IMR-90 (cell line): ENCODE data around the gene CALR3. TPM values are rescaled to one million over a fixed set of nuclear protein-coding genes. Genes with fewer than 3 reads are reported as not detected.

Source experiments
- ATAC-seq: fragments of 200-7000 bp; cut with Tn5 transposase; 2 replicates; pipeline ENCODE4 v1.9.1; 2020; ENCODE audit warnings: low read depth, mild to moderate bottlenecking, moderate library complexity
- BruUV-seq: library from RNA; stranded (reverse); fragments of 400-500 nt; replicated peaks from 2 replicates; lab custom pipeline; 2021; lab: Mats Ljungman, UMichigan
- CTCF ChIA-PET: fragments of 300-600 bp; formaldehyde crosslinking; extraction: SDS; loops from one replicate; lab custom pipeline; 2021; ENCODE audit warnings: antibody characterized with exemption; lab: Yijun Ruan, JAX
- POLR2A ChIA-PET: fragments of 300-600 bp; sonication (Branson Sonifier 250); formaldehyde crosslinking; loops from one replicate; lab custom pipeline; 2022; ENCODE audit warnings: antibody characterized with exemption; ENCODE audit not compliant: unreplicated experiment; lab: Charles Lee
- DNase-seq: peaks from one replicate; pipeline ENCODE4 v3.0.0; 2013
- H2AFZ ChIP-seq: replicated peaks from 2 replicates; pipeline ENCODE3; 2013; ENCODE audit warnings: low read length, mild to moderate bottlenecking; ENCODE audit not compliant: poor library complexity
- H2AK5ac ChIP-seq: 2 replicates; pipeline ENCODE4 v1.6.1; 2013; ENCODE audit warnings: low read depth, low read length, inconsistent platforms
- H2AK9ac ChIP-seq: replicated peaks from 2 replicates; pipeline ENCODE3; 2013; ENCODE audit warnings: mild to moderate bottlenecking, low read depth, low read length, moderate library complexity; ENCODE audit not compliant: poor library complexity
- H2BK120ac ChIP-seq: 2 replicates; pipeline ENCODE4 v1.6.1; 2013; ENCODE audit warnings: low read depth, low read length, inconsistent platforms
- H2BK15ac ChIP-seq: 3 replicates; pipeline ENCODE4 v1.6.1; 2013; ENCODE audit warnings: low read depth, low read length, inconsistent platforms
- H2BK20ac ChIP-seq: 2 replicates; pipeline ENCODE4 v1.6.1; 2013; ENCODE audit warnings: low read depth, mild to moderate bottlenecking, inconsistent platforms, low read length, moderate library complexity
- H2BK5ac ChIP-seq: 2 replicates; pipeline ENCODE4 v1.6.1; 2013; ENCODE audit warnings: mild to moderate bottlenecking, low read depth, low read length, inconsistent platforms; ENCODE audit not compliant: poor library complexity, severe bottlenecking
- H3K14ac ChIP-seq: replicated peaks from 2 replicates; pipeline ENCODE4 v1.6.1; 2013; ENCODE audit warnings: low read depth, low read length, inconsistent platforms
- H3K18ac ChIP-seq: 2 replicates; pipeline ENCODE4 v1.6.1; 2013; ENCODE audit warnings: low read depth, low read length, control low read depth
- H3K23ac ChIP-seq: 2 replicates; pipeline ENCODE4 v1.6.1; 2013; ENCODE audit warnings: low read depth, low read length, inconsistent platforms
- H3K27ac ChIP-seq: 2 replicates; pipeline ENCODE4 v1.5.1; 2013; ENCODE audit warnings: mild to moderate bottlenecking, control low read depth, low read length; ENCODE audit not compliant: insufficient read depth
- H3K27me3 ChIP-seq: 2 replicates; pipeline ENCODE4 v1.6.1; 2013; ENCODE audit warnings: low read length; ENCODE audit not compliant: control insufficient read depth, insufficient read depth
- H3K36me3 ChIP-seq: 2 replicates; pipeline ENCODE4 v1.6.1; 2013; ENCODE audit warnings: low read length, mixed read lengths; ENCODE audit not compliant: control insufficient read depth, insufficient read depth
- H3K4ac ChIP-seq: 2 replicates; pipeline ENCODE4 v1.6.1; 2013; ENCODE audit warnings: low read depth, low read length, inconsistent platforms
- H3K4me1 ChIP-seq: 2 replicates; pipeline ENCODE4 v1.6.1; 2013; ENCODE audit warnings: low read length, mixed read lengths; ENCODE audit not compliant: control insufficient read depth, insufficient read depth
- H3K4me2 ChIP-seq: 2 replicates; pipeline ENCODE4 v1.6.1; 2013; ENCODE audit warnings: low read depth, mild to moderate bottlenecking, control low read depth, low read length, moderate library complexity
- H3K4me3 ChIP-seq: 2 replicates; pipeline ENCODE4 v1.5.1; 2013; ENCODE audit warnings: low read depth, mild to moderate bottlenecking, control low read depth, low read length, moderate library complexity; ENCODE audit not compliant: insufficient read depth
- H3K56ac ChIP-seq: 2 replicates; pipeline ENCODE4 v1.6.1; 2013; ENCODE audit warnings: low read length, inconsistent platforms; ENCODE audit not compliant: insufficient read depth; ENCODE audit errors: extremely low read depth
- H3K79me1 ChIP-seq, 2 experiments: 2 replicates each; pipeline ENCODE4 v1.6.1; 2013; ENCODE audit warnings: low read length in 2 of 2, inconsistent platforms in 1 of 2, low read depth in 1 of 2
- H3K9ac ChIP-seq: 2 replicates; pipeline ENCODE4 v1.6.1; 2013; ENCODE audit warnings: low read depth, low read length, control low read depth
- H3K9me1 ChIP-seq: 2 replicates; pipeline ENCODE4 v1.6.1; 2013; ENCODE audit warnings: low read length, inconsistent platforms; ENCODE audit not compliant: insufficient read depth
- H3K9me3 ChIP-seq: 2 replicates; pipeline ENCODE4 v1.6.1; 2013; ENCODE audit warnings: low read length; ENCODE audit not compliant: control insufficient read depth, insufficient read depth
- H4K20me1 ChIP-seq: 2 replicates; pipeline ENCODE4 v1.6.1; 2013; ENCODE audit warnings: low read length, inconsistent platforms; ENCODE audit not compliant: insufficient read depth
- H4K5ac ChIP-seq: 2 replicates; pipeline ENCODE4 v1.6.1; 2013; ENCODE audit warnings: mild to moderate bottlenecking, low read depth, low read length, control low read depth
- H4K8ac ChIP-seq, 2 experiments: 2 replicates each; pipeline ENCODE4 v1.6.1; 2013; ENCODE audit warnings: low read depth in 2 of 2, low read length in 2 of 2, control low read depth in 1 of 2, inconsistent platforms in 1 of 2
- H4K91ac ChIP-seq: 2 replicates; pipeline ENCODE4 v1.6.1; 2013; ENCODE audit warnings: low read depth, low read length, inconsistent platforms; ENCODE audit not compliant: insufficient read depth
- BHLHE40 ChIP-seq: fragments of 150-350 bp; IDR thresholded peaks from 2 replicates; pipeline ENCODE4 v1.6.1; 2016; ENCODE audit warnings: mild to moderate bottlenecking, low read depth, low read length
- CEBPB ChIP-seq: IDR thresholded peaks from 2 replicates; pipeline ENCODE4 v1.6.1; 2012; ENCODE audit warnings: low read depth, low read length, improper control_type of control experiment
- CHD1 ChIP-seq: IDR thresholded peaks from 2 replicates; pipeline ENCODE4 v1.6.1; 2012; ENCODE audit warnings: low read depth, low read length, improper control_type of control experiment
- CTCF ChIP-seq: conservative IDR thresholded peaks from 2 replicates; pipeline ENCODE4 v1.5.1; 2012; ENCODE audit warnings: mild to moderate bottlenecking, low read depth, low read length, improper control_type of control experiment
- ELK1 ChIP-seq: fragments of 150-350 bp; IDR thresholded peaks from 2 replicates; pipeline ENCODE4 v1.6.1; 2016; ENCODE audit warnings: low read depth, mild to moderate bottlenecking, low read length, moderate library complexity, borderline replicate concordance
- FOS ChIP-seq: fragments of 150-350 bp; IDR thresholded peaks from 2 replicates; pipeline ENCODE4 v1.6.1; 2016; ENCODE audit warnings: low read depth, low read length
- POLR2A ChIP-seq: IDR thresholded peaks from 2 replicates; pipeline ENCODE4 v1.6.1; 2012; ENCODE audit warnings: mild to moderate bottlenecking, low read depth, low read length
- RAD21 ChIP-seq: IDR thresholded peaks from 2 replicates; pipeline ENCODE4 v1.6.1; 2012; ENCODE audit warnings: low read length, improper control_type of control experiment
- RCOR1 ChIP-seq: IDR thresholded peaks from 2 replicates; pipeline ENCODE4 v1.6.1; 2012; ENCODE audit warnings: mild to moderate bottlenecking, low read length, improper control_type of control experiment; ENCODE audit not compliant: insufficient replicate concordance
- SMC3 ChIP-seq: fragments of 150-350 bp; IDR thresholded peaks from 2 replicates; pipeline ENCODE4 v1.6.1; 2016; ENCODE audit warnings: low read depth, mild to moderate bottlenecking, antibody characterized with exemption, low read length, moderate library complexity
- USF2 ChIP-seq: fragments of 150-350 bp; IDR thresholded peaks from 2 replicates; pipeline ENCODE4 v1.6.1; 2017; ENCODE audit warnings: mild to moderate bottlenecking, antibody characterized with exemption, low read length, low read depth
- WGBS, 2 experiments: methylation state at CpG; one replicate each; pipeline versions ENCODE4 v1.1.5 to v1.1.7; 2013; ENCODE audit warnings: missing lambda C conversion rate in 2 of 2; ENCODE audit not compliant: insufficient read length in 1 of 2; ENCODE audit errors: extremely low coverage in 2 of 2; 5-methylcytosine and 5-hydroxymethylcytosine counted together
- dilution Hi-C: fragments of 300-500 bp; cut with HindIII; formaldehyde crosslinking; loops from one replicate; pipeline ENCODE4 v1.14.3; 2018; ENCODE audit warnings: low sequenced_read_pairs; ENCODE audit not compliant: unreplicated experiment
- in situ Hi-C: fragments of 300-500 bp; cut with MboI; formaldehyde crosslinking; loops from 3 replicates; pipeline ENCODE4 v1.14.3; 2019; ENCODE audit warnings: low sequenced_read_pairs, inconsistent platforms, mixed read lengths
- intact Hi-C: fragments of 100-400 bp; cut with micrococcal nuclease; formaldehyde crosslinking; loops from 2 replicates; pipeline ENCODE4 v1.10.0; 2022
- polyA plus RNA-seq, 3 experiments: library from polyadenylated mRNA; depleted of rRNA; stranded (reverse); fragments of >200 nt; gene quantifications; 2 replicates each; pipeline ENCODE4 v1.2.3, GENCODE V29; 2012; ENCODE audit warnings: low replicate concordance in 1 of 3
- total RNA-seq: library from RNA; depleted of rRNA; stranded (reverse); fragments of >200 nt; gene quantifications from 2 replicates; pipeline ENCODE4 v1.2.3, GENCODE V29; 2012

Gene CALR3
- total and polyA plus RNA-seq, 2 of the 4 experiments (the other 2 are of a cell fraction): not detected

GRCh38 chr19:16529466-16530144, 33.6 kb upstream of the CALR3 start:
- ATAC-seq (no peak), DNase-seq (no peak)
- Histone ChIP-seq H3K27me3 (no peaks in the 10 kb centered on the region), H2BK20ac (no peak overlapping the region), H3K36me3 (peaks cover 88% of the 10 kb centered on the region), H2AK9ac (no peak overlapping the region), H2BK15ac (no peak overlapping the region), H2AK5ac (no peak overlapping the region), H3K4me2 (no peak overlapping the region), H4K20me1 (peaks cover 24% of the 10 kb centered on the region; the same call in 1 of the 2 replicates), H3K9me1 (no peaks in the 10 kb centered on the region), H3K56ac (no peak overlapping the region), H2BK120ac (no peak overlapping the region), H4K5ac (no peak overlapping the region), H3K18ac (no peak overlapping the region), H4K8ac (no peak overlapping the region), H4K91ac (no peak overlapping the region), H3K4me3 (no peak overlapping the region), H3K9me3 (no peaks in the 10 kb centered on the region), H3K79me1 (peaks cover 14 to 24% of the 10 kb centered on the region in 2 experiments), H2BK5ac (no peak overlapping the region), H3K9ac (no peak overlapping the region), H3K14ac (no peak overlapping the region), H3K27ac (no peak overlapping the region), H3K23ac (no peak overlapping the region), H3K4ac (no peak overlapping the region), H2AFZ (no peak overlapping the region), H3K4me1 (no peaks in the 10 kb centered on the region)
- ChIA-PET CTCF (no interaction called here), POLR2A (no interaction called here)
- TF ChIP-seq RCOR1: no peak
- TF ChIP-seq CHD1: no peak
- no peak for TF ChIP-seq BHLHE40
- TF ChIP-seq CTCF: no peak
- TF ChIP-seq RAD21: no peak
- TF ChIP-seq SMC3: no peak
- TF ChIP-seq USF2: no peak
- TF ChIP-seq CEBPB: no peak
- TF ChIP-seq POLR2A: no peak
- no peak for TF ChIP-seq ELK1
- TF ChIP-seq FOS: no peak
- WGBS, 2 experiments: 97% methylated on average over 21 of the region's 25 CpGs; no CpG with 5 or more reads in 1 of the 2 experiments
- in situ Hi-C loops (no loop called here), intact Hi-C loops (no loop called here), dilution Hi-C loops (no loop called here)
- BruUV-seq: no TSS peak
